ENCODE results near the gene ENO1. TPM values are rescaled to one million over a fixed set of nuclear protein-coding genes. Genes with fewer than 3 reads are reported as not detected.

ENO1 gene
- total and polyA plus RNA-seq, 9 of the 15 experiments (the other 6 are each of a cell fraction or from before 2014, with no cell fraction given): 2,249 to 7,472 (median 2,868) TPM

DNA sequence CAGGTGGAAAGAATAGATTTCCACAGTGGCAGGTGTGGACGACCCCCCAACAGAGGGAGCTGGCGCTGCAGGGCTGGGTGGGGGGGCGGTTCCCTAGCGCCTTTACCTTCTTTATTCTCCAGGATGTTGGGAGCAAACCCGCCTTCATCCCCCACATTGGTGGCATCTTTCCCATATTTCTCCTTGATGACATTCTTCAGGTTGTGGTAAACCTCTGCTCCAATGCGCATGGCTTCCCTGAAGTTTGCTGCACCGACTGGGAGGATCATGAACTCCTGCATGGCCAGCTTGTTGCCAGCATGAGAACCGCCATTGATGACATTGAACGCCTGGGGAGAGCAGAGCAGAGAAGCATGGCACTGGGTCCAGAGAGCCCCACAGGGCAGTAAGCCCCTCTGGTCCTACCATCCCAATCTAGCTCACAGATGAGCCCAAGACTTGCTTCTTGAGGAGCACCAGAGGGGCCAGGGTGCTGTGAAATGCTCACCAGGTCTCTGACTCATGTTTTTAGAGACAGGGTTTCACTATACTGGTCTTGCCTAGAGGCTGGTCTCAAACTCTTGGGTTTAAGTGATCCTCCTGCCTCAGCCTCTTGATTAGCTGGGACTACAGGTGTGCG, 12.2 kb downstream of the ENO1 start (continued):
- TF ChIP-seq ERF (CRISPR knock-in tag; IDR thresholded peaks at IDR 0.05): 0 out of 2 replicates have a peak, but pooled peaks have one; percentile 30
- peak; percentile 50 for TF ChIP-seq SUPT5H (IDR thresholded peaks at IDR 0.05)
- TF ChIP-seq NCOA2 (IDR thresholded peaks at IDR 0.05; ENCODE audit: partially characterized antibody in 2 of 2): no peak
- TF ChIP-seq, protein P1, sequence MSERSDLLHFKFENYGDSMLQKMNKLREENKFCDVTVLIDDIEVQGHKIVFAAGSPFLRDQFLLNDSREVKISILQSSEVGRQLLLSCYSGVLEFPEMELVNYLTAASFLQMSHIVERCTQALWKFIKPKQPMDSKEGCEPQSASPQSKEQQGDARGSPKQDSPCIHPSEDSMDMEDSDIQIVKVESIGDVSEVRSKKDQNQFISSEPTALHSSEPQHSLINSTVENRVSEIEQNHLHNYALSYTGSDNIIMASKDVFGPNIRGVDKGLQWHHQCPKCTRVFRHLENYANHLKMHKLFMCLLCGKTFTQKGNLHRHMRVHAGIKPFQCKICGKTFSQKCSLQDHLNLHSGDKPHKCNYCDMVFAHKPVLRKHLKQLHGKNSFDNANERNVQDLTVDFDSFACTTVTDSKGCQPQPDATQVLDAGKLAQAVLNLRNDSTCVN (CRISPR knock-in tag; IDR thresholded peaks at IDR 0.05): peak; percentile 52; the same call in 1 of the 2 replicates
- no peak for TF ChIP-seq ZBED1 (IDR thresholded peaks at IDR 0.05)
- 0 out of 2 replicates have a peak, but pooled peaks have one; percentile 39 for TF ChIP-seq FOXK1 (CRISPR knock-in tag; IDR thresholded peaks at IDR 0.05; ENCODE audit: borderline replicate concordance)
- TF ChIP-seq, protein P2, sequence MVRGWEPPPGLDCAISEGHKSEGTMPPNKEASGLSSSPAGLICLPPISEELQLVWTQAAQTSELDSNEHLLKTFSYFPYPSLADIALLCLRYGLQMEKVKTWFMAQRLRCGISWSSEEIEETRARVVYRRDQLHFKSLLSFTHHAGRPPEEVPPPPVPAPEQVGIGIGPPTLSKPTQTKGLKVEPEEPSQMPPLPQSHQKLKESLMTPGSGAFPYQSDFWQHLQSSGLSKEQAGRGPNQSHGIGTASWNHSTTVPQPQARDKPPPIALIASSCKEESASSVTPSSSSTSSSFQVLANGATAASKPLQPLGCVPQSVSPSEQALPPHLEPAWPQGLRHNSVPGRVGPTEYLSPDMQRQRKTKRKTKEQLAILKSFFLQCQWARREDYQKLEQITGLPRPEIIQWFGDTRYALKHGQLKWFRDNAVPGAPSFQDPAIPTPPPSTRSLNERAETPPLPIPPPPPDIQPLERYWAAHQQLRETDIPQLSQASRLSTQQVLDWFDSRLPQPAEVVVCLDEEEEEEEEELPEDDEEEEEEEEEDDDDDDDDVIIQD (CRISPR knock-in tag; IDR thresholded peaks at IDR 0.05): no peak
- no peak for TF ChIP-seq NEUROD1 (IDR thresholded peaks at IDR 0.05; ENCODE audit: borderline replicate concordance, low read depth, low read length, partially characterized antibody)
- TF ChIP-seq POLR2B (IDR thresholded peaks at IDR 0.05; ENCODE audit: low read depth, partially characterized antibody): peak; percentile 6
